ENCODE measurements around the gene DHRS7B. TPM values are rescaled to one million over a fixed set of nuclear protein-coding genes. Genes with fewer than 3 reads are reported as not detected.

DHRS7B gene
- total and polyA plus RNA-seq, 9 of the 15 experiments (the other 6 are each of a cell fraction or from before 2014, with no cell fraction given) = 8.0 to 30.7 (median 14.8) TPM

DNA sequence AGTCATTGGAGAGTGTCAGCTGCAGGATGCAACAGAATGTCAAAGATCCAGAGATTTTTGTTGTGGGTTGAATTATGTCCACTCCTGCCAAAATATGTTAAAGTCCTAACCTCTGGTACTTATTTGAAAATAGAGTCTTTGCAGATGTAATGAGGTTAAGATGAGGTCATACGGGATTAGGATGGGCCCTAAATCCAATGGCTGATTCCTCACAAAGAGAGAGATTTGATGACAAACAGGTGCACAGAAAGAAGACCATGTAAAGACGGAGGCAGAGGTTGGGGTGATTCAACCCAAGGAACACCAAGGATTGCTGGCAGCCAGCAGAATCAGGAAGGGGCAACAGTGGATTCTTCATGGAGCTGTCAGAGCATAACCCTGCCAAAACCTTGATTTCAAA, 49.5 kb upstream of the DHRS7B start:
- Histone ChIP-seq H3K4me1 (replicated peaks in 1 of 2; ENCODE audit: control insufficient read depth in 2 of 2, insufficient read depth in 2 of 2, low read length in 2 of 2) (no peaks in the 10 kb centered on the region), H3K27ac (ENCODE audit: extremely low read depth, low read depth, low read length) (no peak overlapping the region), H3K36me3 (ENCODE audit: control insufficient read depth, insufficient read depth, low read length) (no peaks in the 10 kb centered on the region), H3K9me3 (replicated peaks; ENCODE audit: control insufficient read depth, insufficient read depth, low read depth, low read length) (no peaks in the 10 kb centered on the region), H3K27me3 (ENCODE audit: control insufficient read depth in 2 of 2, insufficient read depth in 2 of 2, low read length in 2 of 2) (no peaks in the 10 kb centered on the region; a peak in 2 of 5 replicates), H3K4me3 (no peak overlapping the region), H3K79me2 (ENCODE audit: control insufficient read depth, insufficient read depth, low read length) (no peaks in the 10 kb centered on the region), H3K9me1 (ENCODE audit: control insufficient read depth, insufficient read depth, low read length) (no peaks in the 10 kb centered on the region), H2AFZ (ENCODE audit: low read depth, low read length) (no peak overlapping the region), H3K9ac (ENCODE audit: insufficient read depth in 1 of 2, low read depth in 2 of 2, low read length in 2 of 2) (no peak overlapping the region), H4K20me1 (replicated peaks; ENCODE audit: control insufficient read depth, insufficient read depth, low read length) (no peaks in the 10 kb centered on the region), H3K4me2 (ENCODE audit: insufficient read depth, low read length) (no peak overlapping the region)
- DNase-seq (ENCODE audit: extremely low read depth in 1 of 4, low spot score in 3 of 4) (no peak), FAIRE-seq (no peak), ATAC-seq (no peak)
- no TSS peak for BruUV-seq (replicated peaks)
- in situ Hi-C loops (cut with MboI) (no loop called here), intact Hi-C loops (cut with micrococcal nuclease) (no loop called here)
- POLR2A ChIA-PET = no interaction called here
- CTCF ChIA-PET (ENCODE audit: low intra/inter-chr PET ratio) = no interaction called here
- 14% methylated on average over 2 of the region's 2 CpGs for WGBS (ENCODE audit: insufficient coverage, low coverage, missing lambda C conversion rate)
- TF ChIP-seq RFX7 (CRISPR knock-in tag; IDR thresholded peaks at IDR 0.05) = no peak
- no peak for TF ChIP-seq ZNF311 (CRISPR knock-in tag; IDR thresholded peaks at IDR 0.05)
- TF ChIP-seq SAP30 (IDR thresholded peaks at IDR 0.05; ENCODE audit: borderline replicate concordance, insufficient read depth, low read depth, low read length, poor library complexity, severe bottlenecking) = no peak
- no peak for TF ChIP-seq KAT7 (CRISPR knock-in tag; IDR thresholded peaks at IDR 0.05; ENCODE audit: borderline replicate concordance)
- no peak for TF ChIP-seq U2AF2 (optimal IDR thresholded peaks at IDR 0.05; ENCODE audit: low read depth, low read length)
- TF ChIP-seq, protein P1, sequence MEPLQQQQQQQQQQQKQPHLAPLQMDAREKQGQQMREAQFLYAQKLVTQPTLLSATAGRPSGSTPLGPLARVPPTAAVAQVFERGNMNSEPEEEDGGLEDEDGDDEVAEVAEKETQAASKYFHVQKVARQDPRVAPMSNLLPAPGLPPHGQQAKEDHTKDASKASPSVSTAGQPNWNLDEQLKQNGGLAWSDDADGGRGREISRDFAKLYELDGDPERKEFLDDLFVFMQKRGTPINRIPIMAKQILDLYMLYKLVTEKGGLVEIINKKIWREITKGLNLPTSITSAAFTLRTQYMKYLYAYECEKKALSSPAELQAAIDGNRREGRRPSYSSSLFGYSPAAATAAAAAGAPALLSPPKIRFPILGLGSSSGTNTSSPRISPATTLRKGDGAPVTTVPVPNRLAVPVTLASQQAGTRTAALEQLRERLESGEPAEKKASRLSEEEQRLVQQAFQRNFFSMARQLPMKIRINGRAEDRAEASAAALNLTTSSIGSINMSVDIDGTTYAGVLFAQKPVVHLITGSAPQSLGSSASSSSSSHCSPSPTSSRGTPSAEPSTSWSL (CRISPR knock-in tag; IDR thresholded peaks at IDR 0.05; ENCODE audit: borderline replicate concordance) = no peak
- TF ChIP-seq TCF3 (CRISPR knock-in tag; IDR thresholded peaks at IDR 0.05) = no peak
- no peak for TF ChIP-seq CCNT2 (IDR thresholded peaks at IDR 0.05; ENCODE audit: borderline replicate concordance, extremely low read depth, insufficient read length, low read depth, low read length)
- TF ChIP-seq ZNF589 (CRISPR knock-in tag; IDR thresholded peaks at IDR 0.05; ENCODE audit: low read depth) = no peak
- TF ChIP-seq TBP (optimal IDR thresholded peaks at IDR 0.05; ENCODE audit: low read depth, low read length) = no peak
- no peak for TF ChIP-seq ZNF699 (CRISPR knock-in tag; IDR thresholded peaks at IDR 0.05; ENCODE audit: insufficient replicate concordance)
- TF ChIP-seq NR3C1 (CRISPR knock-in tag; IDR thresholded peaks at IDR 0.05) = no peak
- no peak for TF ChIP-seq MYC (IDR thresholded peaks at IDR 0.05; ENCODE audit: low read depth, low read length)
- TF ChIP-seq MYC (CRISPR knock-in tag; IDR thresholded peaks at IDR 0.05; ENCODE audit: borderline replicate concordance, low read depth) = no peak
- TF ChIP-seq, protein P2, sequence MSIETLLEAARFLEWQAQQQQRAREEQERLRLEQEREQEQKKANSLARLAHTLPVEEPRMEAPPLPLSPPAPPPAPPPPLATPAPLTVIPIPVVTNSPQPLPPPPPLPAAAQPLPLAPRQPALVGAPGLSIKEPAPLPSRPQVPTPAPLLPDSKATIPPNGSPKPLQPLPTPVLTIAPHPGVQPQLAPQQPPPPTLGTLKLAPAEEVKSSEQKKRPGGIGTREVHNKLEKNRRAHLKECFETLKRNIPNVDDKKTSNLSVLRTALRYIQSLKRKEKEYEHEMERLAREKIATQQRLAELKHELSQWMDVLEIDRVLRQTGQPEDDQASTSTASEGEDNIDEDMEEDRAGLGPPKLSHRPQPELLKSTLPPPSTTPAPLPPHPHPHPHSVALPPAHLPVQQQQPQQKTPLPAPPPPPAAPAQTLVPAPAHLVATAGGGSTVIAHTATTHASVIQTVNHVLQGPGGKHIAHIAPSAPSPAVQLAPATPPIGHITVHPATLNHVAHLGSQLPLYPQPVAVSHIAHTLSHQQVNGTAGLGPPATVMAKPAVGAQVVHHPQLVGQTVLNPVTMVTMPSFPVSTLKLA (conservative IDR thresholded peaks at IDR 0.05) = no peak
- TF ChIP-seq, protein P3, sequence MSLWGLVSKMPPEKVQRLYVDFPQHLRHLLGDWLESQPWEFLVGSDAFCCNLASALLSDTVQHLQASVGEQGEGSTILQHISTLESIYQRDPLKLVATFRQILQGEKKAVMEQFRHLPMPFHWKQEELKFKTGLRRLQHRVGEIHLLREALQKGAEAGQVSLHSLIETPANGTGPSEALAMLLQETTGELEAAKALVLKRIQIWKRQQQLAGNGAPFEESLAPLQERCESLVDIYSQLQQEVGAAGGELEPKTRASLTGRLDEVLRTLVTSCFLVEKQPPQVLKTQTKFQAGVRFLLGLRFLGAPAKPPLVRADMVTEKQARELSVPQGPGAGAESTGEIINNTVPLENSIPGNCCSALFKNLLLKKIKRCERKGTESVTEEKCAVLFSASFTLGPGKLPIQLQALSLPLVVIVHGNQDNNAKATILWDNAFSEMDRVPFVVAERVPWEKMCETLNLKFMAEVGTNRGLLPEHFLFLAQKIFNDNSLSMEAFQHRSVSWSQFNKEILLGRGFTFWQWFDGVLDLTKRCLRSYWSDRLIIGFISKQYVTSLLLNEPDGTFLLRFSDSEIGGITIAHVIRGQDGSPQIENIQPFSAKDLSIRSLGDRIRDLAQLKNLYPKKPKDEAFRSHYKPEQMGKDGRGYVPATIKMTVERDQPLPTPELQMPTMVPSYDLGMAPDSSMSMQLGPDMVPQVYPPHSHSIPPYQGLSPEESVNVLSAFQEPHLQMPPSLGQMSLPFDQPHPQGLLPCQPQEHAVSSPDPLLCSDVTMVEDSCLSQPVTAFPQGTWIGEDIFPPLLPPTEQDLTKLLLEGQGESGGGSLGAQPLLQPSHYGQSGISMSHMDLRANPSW (CRISPR knock-in tag; IDR thresholded peaks at IDR 0.05) = no peak
- TF ChIP-seq CREM (IDR thresholded peaks at IDR 0.05; ENCODE audit: low read depth) = no peak
- TF ChIP-seq SIN3A (IDR thresholded peaks at IDR 0.05; ENCODE audit: borderline replicate concordance in 2 of 2, control insufficient read depth in 1 of 2, low read depth in 2 of 2, low read length in 2 of 2) = no peak
